Esophagus muscularis mucosa (tissue), 4 donors: Measurements from ENCODE around the gene ZNF365. TPM values are rescaled to one million over a fixed set of nuclear protein-coding genes. Genes with fewer than 3 reads are reported as not detected.

Experiments
- DNase-seq: peaks from one replicate; pipeline ENCODE4 v3.0.0-alpha.2; 2017; ENCODE audit errors: extremely low spot score
- H3K27ac ChIP-seq, 4 donors: fragments of 200-600 bp; sonication (generic); replicated peaks in 1 of 4; 1 replicate in 3 of 4; 2 replicates in 1 of 4; pipeline ENCODE4 v1.5.1; 2016 to 2019; ENCODE audit warnings: mild to moderate bottlenecking in 1 of 4
- H3K27me3 ChIP-seq, 4 donors: fragments of 200-600 bp; sonication (generic); one replicate each; pipeline versions ENCODE4 v1.5.1 to v1.6.0; 2016 to 2019
- H3K36me3 ChIP-seq, 4 donors: fragments of 200-600 bp; sonication (generic); one replicate each; pipeline ENCODE4 v1.5.1; 2016 to 2019
- H3K4me1 ChIP-seq, 4 donors: fragments of 200-600 bp; sonication (generic); one replicate each; pipeline ENCODE4 v1.5.1; 2016 to 2019
- H3K4me3 ChIP-seq, 4 donors: fragments of 200-600 bp; sonication (generic); 1 replicate in 2 of 4; 2 replicates in 2 of 4; pipeline ENCODE4 v1.5.1; 2016 to 2019; ENCODE audit warnings: mild to moderate bottlenecking in 4 of 4, moderate library complexity in 1 of 4
- H3K9me3 ChIP-seq, 4 donors: fragments of 200-600 bp; sonication (generic); 1 replicate in 3 of 4; 2 replicates in 1 of 4; pipeline ENCODE4 v1.5.1; 2016 to 2019
- CTCF ChIP-seq, 3 experiments: fragments of 200-600 bp in 2 of 3; fragments of 450-650 bp in 1 of 3; sonication (generic) in 2 of 3; IDR thresholded peaks; one replicate each; pipeline ENCODE4 v1.5.1; 2017 to 2019; ENCODE audit warnings: antibody characterized with exemption in 3 of 3, mild to moderate bottlenecking in 2 of 3, moderate library complexity in 1 of 3
- EP300 ChIP-seq: sonication (generic); formaldehyde crosslinking; IDR thresholded peaks from one replicate; pipeline ENCODE4 v1.6.1; 2017; ENCODE audit warnings: antibody characterized with exemption
- POLR2A ChIP-seq: fragments of 450-650 bp; IDR thresholded peaks from one replicate; pipeline ENCODE4 v1.6.1; 2017; ENCODE audit warnings: antibody characterized with exemption, moderate library complexity, mild to moderate bottlenecking, low read depth
- POLR2AphosphoS5 ChIP-seq, 2 donors: sonication (generic); formaldehyde crosslinking; IDR thresholded peaks; one replicate each; pipeline ENCODE4 v1.6.1; 2017; ENCODE audit warnings: antibody characterized with exemption in 2 of 2
- WGBS: methylation state at CpG from one replicate; pipeline ENCODE4 v1.1.5; 2018; 5-methylcytosine and 5-hydroxymethylcytosine counted together
- intact Hi-C: fragments of 100-400 bp; cut with DNase I; formaldehyde crosslinking; loops from one replicate; pipeline ENCODE4 v1.15.1; 2023
- small RNA-seq, 3 donors: library from RNA; depleted of rRNA; stranded (forward); fragments of <200 nt; gene quantifications; one replicate each; pipeline ENCODE3, GENCODE V24; 2016
- total RNA-seq, 4 donors: library from RNA; depleted of rRNA; stranded (reverse); fragments of >200 nt; gene quantifications; one replicate each; pipeline versions ENCODE4 v1.1.0 to v1.2.1, GENCODE V29; 2016

Gene ZNF365
- total RNA-seq, 4 donors from 2014 or later: 0.50 to 2.5 (median 1.7) TPM

DNA sequence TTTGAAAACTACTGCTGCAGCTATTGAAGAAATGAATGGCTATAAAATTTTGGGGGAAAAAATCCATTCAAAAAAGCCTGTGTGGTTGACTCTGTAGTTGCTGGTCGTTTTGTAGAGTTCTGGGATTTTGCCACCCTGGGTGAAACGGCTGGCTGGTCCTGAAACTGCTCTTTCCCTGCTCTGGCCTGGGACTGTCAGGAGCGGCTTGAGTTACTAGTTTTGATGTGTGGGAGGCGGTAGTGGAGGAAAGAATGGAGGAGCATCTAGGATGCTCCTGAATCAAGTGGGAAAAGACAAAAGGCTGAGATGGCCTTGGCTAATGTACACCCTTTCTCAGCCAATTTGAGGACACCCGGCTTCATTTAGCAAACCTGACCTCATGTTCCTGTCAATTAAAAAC, 72.5 kb downstream of the ZNF365 start:
- Histone ChIP-seq H3K27me3 (no peaks in the 10 kb centered on the region), H3K27ac (no peak overlapping the region), H3K36me3 (no peaks in the 10 kb centered on the region), H3K9me3 (no peaks in the 10 kb centered on the region), H3K4me1 (peaks cover 3 to 23% (median 14%) of the 10 kb centered on the region in 4 donors), H3K4me3 (no peak overlapping the region)
- intact Hi-C loops: loop anchor here (10.0 kb wide), 1 partner anchor 148 kb away; no protein-coding TSS in a partner anchor
- WGBS: 73% methylated on average over 5 of the region's 5 CpGs
- DNase-seq: no peak
- no peak for TF ChIP-seq POLR2AphosphoS5 (IDR thresholded peaks at IDR 0.05)

DNA sequence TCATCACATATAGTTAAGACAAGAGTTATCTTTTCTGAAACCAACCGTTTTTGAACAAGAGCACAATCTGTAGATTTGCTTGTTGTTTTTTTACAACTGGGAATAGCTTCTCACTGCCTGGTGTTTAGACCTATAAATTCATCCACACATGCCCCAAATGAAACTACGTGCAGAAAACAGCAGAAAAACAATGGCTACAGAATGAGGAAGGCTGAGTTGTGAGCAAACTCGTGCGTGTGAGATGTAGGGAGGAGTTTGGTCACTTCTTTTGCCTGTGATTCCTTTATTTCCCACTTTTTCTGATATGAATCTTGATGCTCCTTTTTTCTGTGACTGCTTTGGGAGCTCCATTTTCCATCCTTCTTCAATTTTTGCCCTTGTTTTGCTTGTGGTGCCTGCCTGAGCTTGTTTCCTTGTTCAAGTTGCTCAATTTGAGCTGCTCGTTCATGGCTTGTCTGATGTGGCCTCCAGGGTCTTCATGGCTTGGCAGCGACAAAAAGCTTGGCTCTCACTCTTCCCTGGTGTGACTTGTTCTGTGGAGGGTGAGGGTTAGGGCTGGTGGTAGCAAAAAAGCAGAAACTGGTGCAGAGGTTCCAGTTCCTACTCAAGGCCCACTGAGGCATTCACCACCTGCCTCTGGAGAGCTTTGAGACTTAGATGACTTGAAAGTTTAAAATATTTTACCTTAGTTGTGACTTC, 76.9 kb downstream of the ZNF365 start:
- no peaks in the 10 kb centered on the region for H3K36me3 ChIP-seq
- 73% methylated on average over 6 of the region's 6 CpGs for WGBS

GRCh38 chr10:62451611-62451975, 77.4 kb downstream of the ZNF365 start:
- Histone ChIP-seq H3K27me3 (no peaks in the 10 kb centered on the region), H3K27ac (no peak overlapping the region), H3K4me1 (peaks cover 0 to 5% (median 0%) of the 10 kb centered on the region in 4 donors), H3K9me3 (no peaks in the 10 kb centered on the region), H3K4me3 (no peak overlapping the region), H3K36me3 (no peaks in the 10 kb centered on the region)
- intact Hi-C loops: no loop called here
- 81% methylated on average over 2 of the region's 2 CpGs for WGBS
- TF ChIP-seq CTCF (IDR thresholded peaks at IDR 0.05) (no peak), POLR2AphosphoS5 (IDR thresholded peaks at IDR 0.05) (no peak), POLR2A (no peak), EP300 (no peak)
- DNase-seq: no peak

More for the DNA sequence above, 76.9 kb downstream of the ZNF365 start:
- no peaks in the 10 kb centered on the region for H3K27me3 ChIP-seq
- no peak for DNase-seq
- intact Hi-C loops: no loop called here
- peaks cover 0 to 5% (median 0%) of the 10 kb centered on the region in 4 donors for H3K4me1 ChIP-seq
- TF ChIP-seq CTCF (IDR thresholded peaks at IDR 0.05) (no peak), EP300 (no peak), POLR2AphosphoS5 (IDR thresholded peaks at IDR 0.05) (no peak), POLR2A (no peak)
- no peak overlapping the region for H3K4me3 ChIP-seq
- H3K27ac ChIP-seq: no peak overlapping the region
- no peaks in the 10 kb centered on the region for H3K9me3 ChIP-seq

Small RNA genes lying within 50 kb of the gene (small RNA-seq; reads per million reads assigned to genes)
- gene RN7SL591P: 0 reads per million in 3 donors

Other genes starting within 250 kb of the ZNF365 start
- gene RTKN2, start 105.5 kb upstream of the ZNF365 start, total RNA-seq: under 1 TPM in 3 of 4 donors, not detected in 1; 0.11 to 0.42 (median 0.39) TPM